ENCODE results near the gene VSX1.

The VSX1 gene

GRCh38 chr20:25082498-25082873, 545 bp upstream of the VSX1 start:
- no peak for TF ChIP-seq ZNF70 (CRISPR knock-in tag; IDR thresholded peaks at IDR 0.05)
- no peak for TF ChIP-seq CSRNP3 (CRISPR knock-in tag; IDR thresholded peaks at IDR 0.05)
- no peak for TF ChIP-seq ZNF565 (CRISPR knock-in tag; conservative IDR thresholded peaks at IDR 0.05; ENCODE audit: low read depth)
- TF ChIP-seq PPARA (CRISPR knock-in tag; IDR thresholded peaks at IDR 0.05; ENCODE audit: borderline replicate concordance): no peak
- no peak for TF ChIP-seq ESRRG (CRISPR knock-in tag; IDR thresholded peaks at IDR 0.05)
- no peak for TF ChIP-seq TOX (CRISPR knock-in tag; IDR thresholded peaks at IDR 0.05; ENCODE audit: borderline replicate concordance)
- TF ChIP-seq POU6F1 (CRISPR knock-in tag; IDR thresholded peaks at IDR 0.05; ENCODE audit: borderline replicate concordance, low read depth): no peak
- no peak for TF ChIP-seq ZFP3 (CRISPR knock-in tag; IDR thresholded peaks at IDR 0.05)
- no peak for TF ChIP-seq ZNF8 (CRISPR knock-in tag; IDR thresholded peaks at IDR 0.05)
- no peak for TF ChIP-seq OSR1 (CRISPR knock-in tag; IDR thresholded peaks at IDR 0.05)
- no peak for TF ChIP-seq ARNTL (CRISPR knock-in tag; IDR thresholded peaks at IDR 0.05; ENCODE audit: borderline replicate concordance, low read depth)
- no peak for TF ChIP-seq CSDC2 (CRISPR knock-in tag; IDR thresholded peaks at IDR 0.05)
- TF ChIP-seq, protein P1, sequence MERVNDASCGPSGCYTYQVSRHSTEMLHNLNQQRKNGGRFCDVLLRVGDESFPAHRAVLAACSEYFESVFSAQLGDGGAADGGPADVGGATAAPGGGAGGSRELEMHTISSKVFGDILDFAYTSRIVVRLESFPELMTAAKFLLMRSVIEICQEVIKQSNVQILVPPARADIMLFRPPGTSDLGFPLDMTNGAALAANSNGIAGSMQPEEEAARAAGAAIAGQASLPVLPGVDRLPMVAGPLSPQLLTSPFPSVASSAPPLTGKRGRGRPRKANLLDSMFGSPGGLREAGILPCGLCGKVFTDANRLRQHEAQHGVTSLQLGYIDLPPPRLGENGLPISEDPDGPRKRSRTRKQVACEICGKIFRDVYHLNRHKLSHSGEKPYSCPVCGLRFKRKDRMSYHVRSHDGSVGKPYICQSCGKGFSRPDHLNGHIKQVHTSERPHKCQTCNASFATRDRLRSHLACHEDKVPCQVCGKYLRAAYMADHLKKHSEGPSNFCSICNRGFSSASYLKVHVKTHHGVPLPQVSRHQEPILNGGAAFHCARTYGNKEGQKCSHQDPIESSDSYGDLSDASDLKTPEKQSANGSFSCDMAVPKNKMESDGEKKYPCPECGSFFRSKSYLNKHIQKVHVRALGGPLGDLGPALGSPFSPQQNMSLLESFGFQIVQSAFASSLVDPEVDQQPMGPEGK (CRISPR knock-in tag; IDR thresholded peaks at IDR 0.05; ENCODE audit: borderline replicate concordance): no peak
- TF ChIP-seq TCF4 (CRISPR knock-in tag; IDR thresholded peaks at IDR 0.05; ENCODE audit: borderline replicate concordance): no peak
- TF ChIP-seq BACH2 (CRISPR knock-in tag; IDR thresholded peaks at IDR 0.05; ENCODE audit: borderline replicate concordance): no peak
- TF ChIP-seq ISL1 (CRISPR knock-in tag; IDR thresholded peaks at IDR 0.05): no peak
- TF ChIP-seq CREB5 (CRISPR knock-in tag; IDR thresholded peaks at IDR 0.05; ENCODE audit: low read depth): no peak
- no peak for ATAC-seq

DNA sequence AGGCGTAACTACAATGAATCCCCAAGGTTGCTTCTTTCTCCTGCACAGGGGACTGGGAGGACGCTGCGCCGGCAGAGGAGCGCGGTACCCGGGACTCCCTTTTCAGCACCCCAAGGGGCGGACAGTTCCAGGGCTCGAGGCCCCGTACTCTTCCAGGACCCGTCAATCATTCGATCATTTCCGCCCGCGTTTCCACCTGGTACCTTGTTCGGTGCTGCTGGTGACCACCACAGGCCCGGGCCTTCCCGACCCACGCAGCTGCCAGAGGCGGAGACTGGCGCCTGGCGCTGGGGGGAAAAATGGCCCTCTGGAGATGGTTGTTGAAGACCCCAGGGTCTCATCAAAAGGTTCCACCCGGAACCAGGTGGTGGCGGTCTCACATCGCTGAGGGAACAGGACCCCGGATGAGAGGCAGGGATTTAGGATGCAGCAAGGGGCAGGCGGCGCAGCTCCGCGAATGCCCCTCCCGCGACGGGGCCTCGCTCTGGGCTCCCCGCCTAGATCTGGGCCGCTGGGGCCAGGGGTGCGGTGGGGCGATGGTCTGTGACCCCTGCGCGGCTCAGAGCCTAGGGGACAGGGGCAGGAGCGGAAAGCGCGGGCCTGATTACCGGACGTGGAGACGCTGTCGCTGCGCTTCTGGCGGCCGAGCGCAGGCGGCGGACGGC, 744 bp downstream of the VSX1 start:
- TF ChIP-seq ISL1 (CRISPR knock-in tag; IDR thresholded peaks at IDR 0.05): no peak
- no peak for TF ChIP-seq ZC3H10 (CRISPR knock-in tag; IDR thresholded peaks at IDR 0.05)
- TF ChIP-seq TOX (CRISPR knock-in tag; IDR thresholded peaks at IDR 0.05; ENCODE audit: borderline replicate concordance): no peak
- no peak for TF ChIP-seq SNAI2 (CRISPR knock-in tag; IDR thresholded peaks at IDR 0.05)
- TF ChIP-seq PPARA (CRISPR knock-in tag; IDR thresholded peaks at IDR 0.05; ENCODE audit: borderline replicate concordance): no peak
- TF ChIP-seq ARNTL (CRISPR knock-in tag; IDR thresholded peaks at IDR 0.05; ENCODE audit: borderline replicate concordance, low read depth): no peak
- TF ChIP-seq GLIS3 (CRISPR knock-in tag; IDR thresholded peaks at IDR 0.05): no peak
- no peak for TF ChIP-seq POU6F1 (CRISPR knock-in tag; IDR thresholded peaks at IDR 0.05; ENCODE audit: borderline replicate concordance, low read depth)
- TF ChIP-seq ZFP30 (CRISPR knock-in tag; IDR thresholded peaks at IDR 0.05): no peak
- no peak for TF ChIP-seq ZNF8 (CRISPR knock-in tag; IDR thresholded peaks at IDR 0.05)
- no peak for TF ChIP-seq CSRNP3 (CRISPR knock-in tag; IDR thresholded peaks at IDR 0.05)

More for the DNA sequence above, 744 bp downstream of the VSX1 start:
- no peak for ATAC-seq

Measured in SK-N-SH treated with all-trans-retinoic acid at 6 μM for 48 hours (cell line).